SKM-1 treated with dmso at 0.1 percent for 144 hours (cell line): ENCODE measurements around the gene PEX10.

Experiments used
- DNase-seq: peaks from one replicate; lab custom pipeline; 2025; ENCODE audit not compliant: unreplicated experiment; lab: John Stamatoyannopoulos, UW

Gene PEX10

GRCh38 chr1:2405588-2406295, 6.6 kb downstream of the PEX10 start:
- DNase-seq = no peak

DNA sequence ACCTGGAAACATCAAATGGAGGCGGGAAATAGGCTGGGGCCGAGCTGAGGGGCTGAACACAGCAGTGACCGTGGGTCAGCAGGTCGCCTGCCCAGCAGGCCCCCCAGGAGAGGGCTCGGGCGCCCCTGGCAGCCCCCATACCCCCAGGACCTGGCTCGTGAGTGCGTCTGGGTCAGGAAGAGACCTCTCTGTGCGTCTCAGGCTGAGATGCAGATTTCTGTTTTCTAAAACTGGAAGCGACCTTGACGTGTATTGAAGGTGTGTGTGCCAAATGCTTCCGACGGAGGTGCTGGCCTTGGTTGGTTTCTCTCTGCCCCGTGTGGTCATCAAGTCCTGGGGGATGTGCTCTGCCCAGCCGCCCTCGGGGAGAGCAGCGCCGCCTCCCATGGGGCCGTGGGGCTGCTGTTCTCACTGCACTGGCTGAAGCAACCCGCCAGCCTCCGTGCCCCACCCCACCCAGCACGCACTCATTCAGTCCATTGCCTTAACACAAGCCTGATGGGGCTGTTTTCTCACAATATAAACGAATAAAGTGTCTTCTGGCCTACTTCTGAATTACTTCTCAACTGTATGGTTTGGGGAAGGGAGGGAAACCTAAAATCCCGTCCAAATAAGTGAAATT, 7.4 kb downstream of the PEX10 start:
- no peak for DNase-seq

GRCh38 chr1:2404142-2404889, 8.0 kb downstream of the PEX10 start:
- DNase-seq = no peak

GRCh38 chr1:2403273-2403672, 9.1 kb downstream of the PEX10 start:
- DNase-seq = no peak

GRCh38 chr1:2402420-2402819, 9.9 kb downstream of the PEX10 start:
- DNase-seq = no peak

- no peak for DNase-seq
Measured at GRCh38 chr1:2400950-2401649, 11.3 kb downstream of the PEX10 start.

- DNase-seq = no peak
Measured at GRCh38 chr1:2400576-2400909, 11.8 kb downstream of the PEX10 start.

GRCh38 chr1:2399890-2400575, 12.3 kb downstream of the PEX10 start:
- no peak for DNase-seq

GRCh38 chr1:2398871-2399270, 13.5 kb downstream of the PEX10 start:
- DNase-seq = no peak

DNA sequence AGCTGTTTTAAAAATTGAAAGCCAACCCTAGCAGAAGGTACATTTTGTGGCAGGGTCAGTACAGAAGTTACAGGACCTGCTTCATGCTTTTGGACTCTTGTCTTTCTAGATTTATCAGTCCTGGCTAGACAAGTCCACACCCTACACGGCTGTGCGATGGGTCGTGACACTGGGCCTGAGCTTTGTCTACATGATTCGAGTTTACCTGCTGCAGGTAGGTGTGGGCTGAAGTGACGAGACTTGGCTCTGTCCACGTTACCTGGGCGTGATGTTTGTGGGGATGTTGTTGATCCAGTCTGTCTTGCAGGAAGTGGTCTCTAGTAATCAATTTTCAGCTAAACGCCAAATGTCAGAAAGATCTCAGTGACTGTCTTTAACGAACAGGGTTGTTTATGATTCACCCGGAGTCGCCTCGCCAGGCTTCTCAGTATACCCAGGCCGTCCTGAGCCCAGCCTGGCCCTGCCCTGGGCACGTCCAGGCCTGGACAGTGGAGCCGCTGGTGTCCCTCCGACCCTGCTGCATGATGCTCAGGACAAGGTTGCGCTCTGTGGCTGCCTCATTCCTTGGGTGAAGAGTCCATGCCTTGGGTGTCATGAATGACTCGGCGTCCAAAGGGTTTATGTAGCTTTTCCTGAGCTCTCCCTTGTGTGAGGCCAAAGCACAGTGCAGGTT, 15.2 kb downstream of the PEX10 start:
- DNase-seq = no peak

DNA sequence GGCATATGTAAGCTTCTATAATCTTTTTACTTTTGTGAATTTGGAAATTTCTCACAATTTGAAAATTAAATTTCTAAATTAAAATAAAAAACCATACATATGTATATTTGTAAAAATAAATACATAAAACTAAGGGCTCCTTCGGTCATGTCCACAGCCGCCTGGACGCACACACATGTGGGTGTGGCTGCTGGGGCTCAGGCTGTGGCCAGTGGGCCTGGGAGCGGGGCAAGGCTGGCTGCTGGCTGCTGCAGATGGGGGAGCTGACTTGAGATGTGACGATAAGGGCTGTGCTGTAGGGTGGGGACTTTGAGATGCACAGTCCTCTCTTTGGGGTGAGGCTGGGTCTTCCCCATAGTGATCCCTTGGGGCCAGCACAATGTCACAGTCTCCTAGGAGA, 15.9 kb downstream of the PEX10 start:
- DNase-seq = no peak

DNA sequence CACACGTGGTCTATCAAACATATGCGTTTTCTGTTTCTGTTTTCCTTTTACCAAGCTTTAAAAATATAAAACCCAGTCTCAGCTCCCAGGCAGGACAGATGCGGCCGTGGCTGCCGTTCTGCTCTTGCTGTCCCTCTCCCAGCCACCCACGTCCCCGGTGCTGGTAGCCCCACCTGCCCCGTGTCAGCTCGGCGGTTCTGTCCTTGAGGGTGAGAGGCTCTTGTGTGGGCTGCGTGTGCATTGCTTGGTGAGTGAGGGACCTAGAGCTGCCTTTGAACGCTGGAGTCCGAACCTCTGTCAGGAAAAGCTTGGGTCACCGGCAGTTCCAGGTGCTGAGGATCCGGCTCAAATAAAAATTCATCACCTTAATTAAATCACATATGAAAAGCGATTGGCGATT, 16.3 kb downstream of the PEX10 start:
- DNase-seq = no peak

DNA sequence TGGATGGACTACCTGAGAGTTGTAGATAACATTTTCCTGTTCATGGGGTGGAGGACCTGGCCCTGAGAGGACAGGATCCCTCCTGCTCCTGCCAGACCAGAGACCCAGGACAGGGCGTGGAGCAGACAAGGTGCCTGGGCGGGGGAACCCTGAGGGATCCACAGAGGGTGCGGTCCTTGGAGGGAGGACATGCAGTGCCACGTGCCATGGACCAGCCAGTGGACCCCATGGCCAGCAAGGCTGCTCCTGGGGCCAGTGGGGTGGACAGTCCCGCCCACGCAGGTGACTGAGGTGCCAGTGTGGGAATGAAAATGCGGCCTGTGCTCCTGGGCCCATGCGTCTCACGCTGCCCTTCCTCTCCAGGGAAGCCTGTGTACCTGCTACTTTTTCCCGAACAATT, 17.1 kb downstream of the PEX10 start:
- no peak for DNase-seq

DNA sequence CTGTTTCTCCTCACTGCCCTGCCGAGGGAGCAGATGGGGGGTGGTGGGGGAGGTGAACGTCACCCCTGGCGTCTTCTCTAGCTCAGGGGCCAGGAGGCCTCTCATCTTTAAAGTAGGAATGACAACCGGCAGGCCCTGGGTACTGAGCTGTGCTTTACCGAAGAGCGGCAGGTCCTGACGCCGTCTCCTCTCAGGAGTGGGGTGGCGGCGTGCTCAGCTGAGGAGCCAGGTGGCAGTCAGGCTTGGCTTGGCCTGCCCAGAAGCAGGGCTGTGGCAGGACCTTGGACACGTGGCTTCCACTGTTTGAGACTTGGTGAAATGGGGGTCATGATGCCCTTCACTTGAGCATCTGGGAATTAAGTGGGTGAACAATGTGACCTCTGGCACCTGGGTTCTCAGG, 17.6 kb downstream of the PEX10 start:
- DNase-seq = no peak

GRCh38 chr1:2394220-2394619, 18.1 kb downstream of the PEX10 start:
- no peak for DNase-seq

DNA sequence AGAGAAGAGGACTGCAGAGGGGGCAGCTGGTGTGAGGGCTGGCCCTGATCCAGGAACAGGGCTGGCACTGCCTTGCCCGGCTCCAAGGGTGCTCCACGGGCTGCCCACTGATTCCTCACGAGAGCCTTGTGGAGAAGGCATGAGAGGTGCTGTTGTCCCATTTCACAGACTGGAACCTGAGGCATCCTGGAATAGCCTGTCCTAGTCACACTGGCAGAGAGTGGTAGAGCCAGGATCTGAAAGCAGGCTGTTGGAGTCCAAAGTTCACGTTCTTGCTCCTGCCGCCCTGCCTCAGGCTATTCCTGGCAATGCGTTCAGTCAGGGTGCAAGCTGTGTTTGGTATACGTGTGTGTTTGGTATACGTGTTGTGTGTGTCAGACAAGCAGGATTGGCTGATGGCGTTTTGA, 18.9 kb downstream of the PEX10 start:
- DNase-seq = no peak

- no peak for DNase-seq
Measured at GRCh38 chr1:2392686-2393085, 19.7 kb downstream of the PEX10 start.

- no peak for DNase-seq
Measured at GRCh38 chr1:2391931-2392509, 20.3 kb downstream of the PEX10 start.

DNA sequence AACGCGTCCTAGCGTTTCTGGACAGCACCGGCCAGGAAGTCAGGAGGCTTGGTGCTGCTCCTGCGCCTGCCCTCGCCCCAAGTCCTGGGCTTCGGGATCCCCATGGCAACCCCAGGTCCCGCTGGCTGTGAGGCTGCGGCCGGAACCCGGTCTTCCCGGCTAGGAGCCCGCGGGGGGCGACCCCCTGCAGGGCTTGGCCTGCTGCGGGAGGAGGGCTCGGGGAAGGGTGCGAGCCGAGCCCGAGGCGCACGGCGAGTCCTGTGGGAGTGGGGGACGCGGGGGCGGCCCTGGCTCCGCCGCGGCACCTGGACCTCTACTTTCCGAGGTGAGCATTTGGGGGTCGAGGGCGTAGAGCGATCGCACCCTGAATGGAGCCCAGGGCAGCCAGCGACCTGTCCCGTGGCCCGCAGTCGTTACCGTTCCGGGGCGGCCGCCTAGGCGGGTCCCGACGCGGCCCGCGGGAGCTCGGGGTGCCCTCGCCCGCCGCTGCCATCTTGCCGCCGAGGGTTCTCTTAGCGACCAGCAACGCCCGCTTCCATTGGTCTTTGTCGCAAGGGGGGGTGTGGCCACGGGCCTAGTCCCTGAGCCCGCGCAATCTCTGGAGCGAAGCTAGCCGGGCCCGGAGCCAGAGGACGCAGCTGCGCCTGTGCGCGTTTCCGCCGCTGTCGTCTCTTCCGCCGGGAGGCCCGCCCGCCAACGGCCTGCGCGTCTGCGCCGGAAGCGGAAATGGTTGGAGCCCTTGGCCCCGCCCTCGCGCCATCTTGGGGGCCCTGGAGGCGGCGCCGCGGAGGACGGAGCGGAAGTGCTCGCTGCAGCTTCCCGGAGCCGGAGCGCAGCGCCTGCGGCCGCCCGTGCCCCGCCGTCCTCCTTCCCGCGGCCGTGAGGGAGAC, 21.1 kb downstream of the PEX10 start, which contains the start of the genes MORN1 and RER1:
MORN1 (minus strand) TSS at position 514 of the 890 bp plus-strand sequence; CDS start at position 493, 21 bp downstream.
RER1 (plus strand) TSS at position 801 of the 890 bp plus-strand sequence. CDS start 3,950 bp downstream, outside the sequence.
- DNase-seq = peak; percentile 98
